Activated CD4-positive, alpha-beta T cell treated with anti-CD3 and anti-CD28 coated beads, Interleukin-2, amount 50 U/mL, for 1 hour (primary cell): ENCODE measurements around the gene HDC.

Source experiments
- DNase-seq: peaks from one replicate; pipeline ENCODE4 v3.0.0-alpha.2; 2020

Gene HDC

DNA sequence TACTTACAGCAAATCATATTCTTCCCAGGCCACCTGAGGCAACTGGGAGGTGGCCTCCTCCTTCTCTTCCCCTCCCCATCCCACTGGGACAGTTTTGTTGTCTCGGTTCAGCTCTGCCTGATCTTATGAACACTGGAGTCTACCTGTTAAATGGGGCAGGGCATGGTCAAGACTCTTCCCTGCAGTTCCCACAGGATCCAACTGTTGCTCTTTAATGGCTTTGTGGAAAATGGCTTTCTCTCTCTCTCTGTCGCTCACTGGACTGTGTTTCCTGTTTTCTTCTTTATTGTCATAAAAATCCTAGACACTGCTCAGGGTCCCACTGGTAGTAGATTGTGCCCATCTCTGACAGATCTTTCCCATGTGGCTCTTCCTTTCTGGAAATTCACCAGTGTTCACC is 43.3 kb downstream of the HDC start:
- DNase-seq: no peak

DNA sequence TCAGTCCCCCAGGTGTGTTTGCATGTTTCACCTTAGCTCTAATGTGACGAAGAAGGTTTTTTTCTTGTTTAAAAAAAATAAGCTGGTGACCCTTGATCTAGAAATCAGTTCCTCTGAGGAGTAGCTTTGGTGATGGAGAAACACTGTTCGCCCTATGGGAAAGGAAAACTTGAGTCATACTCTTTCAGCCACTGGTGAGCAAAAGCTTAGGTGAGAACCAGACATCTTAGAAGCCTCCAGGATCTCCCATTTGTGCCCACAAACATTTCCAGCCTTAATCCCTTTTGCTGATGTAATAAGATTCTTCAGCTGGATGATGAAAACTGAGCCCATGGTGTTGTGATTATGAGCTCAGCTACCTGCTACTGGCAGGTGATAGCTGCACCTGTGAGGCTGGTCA is 45.7 kb downstream of the HDC start:
- DNase-seq: no peak

DNA sequence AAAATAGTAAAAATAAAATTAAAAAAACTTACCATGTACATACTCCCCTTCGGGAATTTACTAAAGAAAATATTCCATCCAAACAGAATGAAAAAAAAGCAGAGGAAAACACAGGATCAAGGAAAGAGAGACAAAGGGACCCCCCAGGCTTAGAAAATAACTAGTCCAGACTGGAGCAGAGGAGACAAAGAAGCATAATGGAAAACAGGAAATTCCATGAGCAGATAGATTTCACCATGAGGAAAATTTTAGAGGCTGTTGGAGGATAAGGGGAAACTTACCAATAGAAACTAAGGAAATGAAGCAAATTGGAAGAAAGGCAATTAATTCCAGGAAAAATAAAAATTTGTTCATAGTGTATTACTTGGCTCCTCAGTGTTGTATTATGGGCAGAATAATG is 46.8 kb downstream of the HDC start:
- DNase-seq: no peak

DNA sequence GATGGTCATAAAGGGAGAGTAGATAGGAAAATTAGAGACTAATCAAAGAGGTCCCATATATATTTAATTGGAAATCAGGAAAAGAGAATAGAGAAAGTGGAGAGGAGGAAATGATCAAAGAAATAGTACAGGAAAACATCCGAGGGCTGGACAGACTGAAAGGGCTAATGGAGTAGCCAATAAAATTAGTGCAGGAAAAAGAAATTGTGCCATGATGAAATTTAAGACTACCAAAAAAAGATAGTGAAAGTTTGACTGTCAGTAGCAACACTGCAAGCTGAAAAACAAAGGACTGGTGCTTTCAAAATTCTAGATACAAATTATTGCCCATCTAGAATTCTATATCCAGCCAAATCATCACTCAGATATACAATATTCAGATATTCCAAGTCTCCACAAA is 47.2 kb downstream of the HDC start:
- DNase-seq: no peak

DNA sequence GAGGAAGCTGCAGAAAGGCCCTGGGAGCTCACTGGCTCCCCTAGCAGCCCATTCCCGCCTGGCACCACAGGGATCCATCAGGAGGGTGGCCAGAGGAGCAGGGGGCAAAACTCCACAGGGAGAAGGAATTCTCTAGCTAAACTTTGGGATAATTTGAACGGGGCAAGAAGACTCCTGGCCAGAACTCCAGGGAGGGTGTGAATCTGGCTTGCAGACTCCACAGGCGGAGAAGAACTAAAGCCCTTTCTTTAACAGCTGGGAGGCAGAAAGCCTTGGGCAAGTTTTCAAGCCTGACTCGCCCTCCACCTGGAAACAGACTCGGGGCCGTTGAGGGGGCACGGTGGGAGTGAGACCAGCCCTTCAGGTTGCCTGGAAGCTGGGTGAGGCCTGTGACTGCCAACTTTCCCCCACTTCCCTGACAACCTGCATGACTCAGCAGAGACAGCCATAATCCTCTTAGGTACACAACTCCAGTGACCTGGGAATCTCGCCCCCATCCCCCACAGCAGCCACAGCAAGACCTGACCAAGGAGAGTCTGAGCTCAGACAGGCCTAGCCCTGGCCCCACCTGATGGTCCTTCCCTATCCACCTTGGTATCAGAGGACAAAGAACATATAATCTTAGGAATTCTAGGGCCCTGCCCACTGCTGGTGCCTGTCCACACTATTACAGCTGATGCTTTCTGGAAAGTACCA is 54.9 kb downstream of the HDC start:
- DNase-seq: no peak

DNA sequence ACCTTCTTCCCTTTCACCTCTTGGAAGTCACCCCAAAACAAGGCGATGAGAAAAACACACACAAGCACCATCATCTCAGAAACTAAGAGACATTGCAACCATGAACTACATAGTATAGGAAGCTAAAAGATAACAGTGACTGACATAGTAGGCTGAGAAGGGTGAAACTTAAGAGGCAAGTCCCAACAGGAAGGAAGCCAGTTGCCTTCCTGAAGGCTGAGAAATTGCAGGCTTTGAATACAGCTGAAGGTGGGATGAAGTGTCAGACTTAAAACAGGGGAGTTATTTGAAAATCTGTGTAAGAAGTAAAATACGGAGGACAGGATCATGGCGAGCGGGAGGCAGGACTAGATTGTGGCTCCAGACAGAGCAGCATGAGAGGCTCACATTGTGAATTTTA is 55.7 kb downstream of the HDC start:
- no peak for DNase-seq

DNA sequence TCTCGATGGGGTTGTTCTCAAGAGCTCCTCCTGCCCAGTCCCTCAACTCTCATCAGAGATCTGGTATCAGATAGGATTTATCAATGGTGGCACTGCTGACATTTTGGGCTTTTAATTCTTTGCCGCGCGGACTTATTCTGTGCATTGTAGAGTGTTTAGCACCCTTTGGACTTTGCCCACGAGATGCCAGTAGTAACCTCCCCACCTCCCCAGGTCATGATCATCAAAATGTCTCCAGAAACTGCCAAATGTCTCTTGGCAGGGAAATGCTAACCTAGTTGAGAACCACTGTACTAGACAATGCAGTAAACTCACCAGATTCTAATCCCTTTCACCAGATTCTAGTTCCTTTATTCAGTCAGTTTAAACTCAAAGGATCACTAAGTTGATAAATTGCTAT is 59.5 kb downstream of the HDC start:
- no peak for DNase-seq

DNA sequence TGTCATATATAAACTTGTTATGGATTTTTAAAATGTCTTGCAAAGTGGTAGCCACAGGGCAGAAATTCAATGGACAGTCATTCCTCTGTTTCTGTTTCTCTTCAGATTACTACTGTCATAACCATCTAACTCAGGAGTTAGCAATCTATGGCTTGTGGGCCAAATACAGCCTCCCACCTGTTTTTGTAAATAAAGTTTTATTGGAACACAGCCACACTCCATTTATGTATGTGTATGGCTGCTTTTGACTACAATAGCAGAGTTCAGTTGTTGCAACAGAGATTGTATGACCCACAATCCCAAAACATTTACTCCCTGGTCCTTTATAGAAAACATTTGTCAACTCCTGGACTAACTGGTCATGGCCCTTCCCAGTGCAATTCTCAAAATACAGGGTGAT is 63.5 kb downstream of the HDC start:
- DNase-seq: no peak

DNA sequence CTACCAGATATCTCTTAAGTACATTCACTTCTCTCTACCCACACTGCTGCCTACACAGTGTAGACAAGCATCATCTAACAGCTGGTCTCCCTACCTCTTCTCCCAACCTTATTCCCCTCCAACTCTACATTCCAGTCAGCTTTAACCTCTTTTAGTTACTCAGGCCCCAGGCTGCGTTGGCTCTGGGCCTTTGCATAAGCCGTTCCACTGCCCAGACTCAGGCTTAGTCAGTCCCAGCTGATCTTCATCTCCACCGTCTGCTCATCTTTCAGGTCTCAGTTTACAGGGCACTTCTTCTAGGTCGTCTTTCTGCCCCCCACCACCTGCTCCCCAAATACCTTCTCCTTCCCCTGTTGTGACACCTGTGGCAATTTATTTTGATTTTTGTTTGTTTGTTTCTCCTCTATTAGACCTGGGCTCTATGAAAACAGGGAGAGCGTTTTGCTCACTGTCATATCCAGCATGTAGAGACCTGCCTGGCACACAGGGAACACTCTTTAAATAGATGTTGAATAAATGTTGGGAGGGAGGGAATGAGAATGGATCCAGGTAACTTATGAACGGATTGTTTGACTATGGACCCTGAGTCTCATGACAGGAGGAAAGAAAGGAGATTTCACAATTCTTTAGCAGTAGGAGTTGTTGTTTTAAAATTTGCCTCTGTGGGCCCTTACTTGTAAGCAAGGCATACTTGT is 72.5 kb downstream of the HDC start:
- DNase-seq: no peak

DNA sequence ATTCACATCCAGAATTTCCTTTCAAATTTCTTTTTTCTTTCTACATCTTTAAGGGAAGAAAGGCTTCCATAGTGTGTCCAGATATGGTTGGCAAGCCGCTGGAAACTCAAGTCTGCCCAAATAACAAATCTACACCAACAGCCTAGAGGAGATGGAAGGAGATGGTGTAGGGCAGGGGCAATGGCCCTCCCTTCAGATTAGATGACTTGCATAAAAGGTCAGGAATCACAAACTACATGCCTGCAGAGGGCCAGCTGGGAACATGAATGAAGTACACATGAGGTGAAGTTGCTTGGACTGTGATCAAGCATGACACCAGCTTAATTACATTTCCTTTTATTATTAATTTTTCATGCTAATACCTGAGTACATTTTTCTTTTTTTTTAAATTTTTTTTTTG is 73.4 kb downstream of the HDC start:
- DNase-seq: no peak
